D341Med (cell line): ENCODE data around the gene L1TD1.
"Not testable (repeated sequence)": the region's sequence is repeated elsewhere in the genome, so short reads cannot be mapped to it uniquely, and the experiment has no call there.

ENCODE experiments used
- DNase-seq: peaks from one replicate; pipeline ENCODE4 v3.0.0; 2012; ENCODE audit warnings: low spot score

Gene L1TD1

DNA sequence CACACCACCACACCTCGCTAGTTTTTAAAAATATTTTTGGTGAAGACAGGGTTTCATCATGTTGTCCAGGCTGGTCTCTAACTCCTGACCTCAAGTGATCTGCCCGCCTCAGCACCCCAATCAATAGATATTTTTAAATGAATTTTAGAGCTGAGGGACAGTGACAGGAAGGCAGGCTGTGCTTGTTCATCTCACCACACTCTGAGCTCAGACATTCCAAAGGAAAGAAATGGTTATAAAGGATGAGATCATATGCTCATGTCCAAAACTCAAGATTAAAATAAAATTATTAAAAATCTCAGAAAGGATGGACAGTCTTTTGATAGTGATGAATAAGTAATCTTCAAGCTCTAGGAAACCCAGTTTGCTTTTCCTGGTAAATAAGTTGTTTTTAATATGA, 40.9 kb downstream of the L1TD1 start:
- DNase-seq, result no peak

DNA sequence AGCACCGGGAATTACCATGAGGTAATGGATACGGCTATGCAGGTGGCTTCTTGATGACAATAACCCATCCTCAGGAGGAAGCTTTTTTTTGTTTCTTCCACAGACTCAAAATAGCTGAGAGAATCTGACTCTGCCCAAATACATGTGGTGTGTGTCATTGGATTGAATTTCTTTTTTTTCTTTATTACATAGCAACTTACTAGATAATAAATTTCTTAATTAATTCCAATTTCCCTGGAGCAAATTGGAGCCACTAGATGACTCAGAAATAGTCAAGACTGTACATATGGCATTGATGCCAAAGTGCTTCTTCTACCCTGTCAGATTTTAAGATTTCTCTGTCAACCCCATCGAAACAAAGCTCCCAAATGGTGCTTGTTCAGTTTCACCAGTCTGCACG, 42.7 kb downstream of the L1TD1 start:
- DNase-seq, result no peak

DNA sequence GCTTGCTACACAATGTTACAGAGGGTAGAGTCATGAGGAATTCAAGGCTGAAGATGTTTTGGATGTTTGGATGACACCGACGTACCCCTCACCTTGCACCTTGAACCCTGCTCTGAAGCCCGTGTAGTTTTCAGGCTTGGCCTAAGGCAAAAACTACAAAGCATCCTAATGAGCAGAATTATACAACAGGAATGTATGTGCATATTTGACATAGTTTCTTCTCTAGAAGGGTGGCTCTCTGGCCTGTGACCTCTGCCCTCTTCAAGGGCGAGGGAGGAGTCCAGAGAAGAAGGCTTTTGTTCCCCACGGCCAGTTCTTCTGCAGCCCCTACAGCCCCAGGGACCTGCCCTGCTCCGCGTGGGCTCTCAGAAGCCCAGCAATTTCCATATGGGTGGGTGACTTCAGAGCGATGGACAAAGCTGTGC, 43.3 kb downstream of the L1TD1 start:
- no peak for DNase-seq

DNA sequence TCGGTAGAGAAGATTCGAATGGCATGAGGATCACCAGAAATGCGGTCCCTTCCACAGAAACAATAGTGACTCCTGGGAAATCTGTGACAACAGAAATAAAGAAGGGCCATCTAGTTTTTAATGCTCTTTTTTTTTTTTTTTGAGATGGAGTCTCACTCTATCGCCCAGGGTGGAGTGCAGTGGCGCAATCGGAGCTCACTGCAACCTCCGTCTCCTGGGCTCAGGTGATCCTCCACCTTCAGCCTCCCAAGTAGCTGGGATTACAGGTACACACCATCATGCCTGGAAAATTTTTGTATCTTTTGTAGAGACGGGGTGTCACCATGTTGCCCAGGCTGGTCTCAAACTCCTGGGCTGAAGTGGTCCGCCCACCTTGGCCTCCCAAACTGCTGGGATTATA, 43.9 kb downstream of the L1TD1 start:
- DNase-seq, result no peak

DNA sequence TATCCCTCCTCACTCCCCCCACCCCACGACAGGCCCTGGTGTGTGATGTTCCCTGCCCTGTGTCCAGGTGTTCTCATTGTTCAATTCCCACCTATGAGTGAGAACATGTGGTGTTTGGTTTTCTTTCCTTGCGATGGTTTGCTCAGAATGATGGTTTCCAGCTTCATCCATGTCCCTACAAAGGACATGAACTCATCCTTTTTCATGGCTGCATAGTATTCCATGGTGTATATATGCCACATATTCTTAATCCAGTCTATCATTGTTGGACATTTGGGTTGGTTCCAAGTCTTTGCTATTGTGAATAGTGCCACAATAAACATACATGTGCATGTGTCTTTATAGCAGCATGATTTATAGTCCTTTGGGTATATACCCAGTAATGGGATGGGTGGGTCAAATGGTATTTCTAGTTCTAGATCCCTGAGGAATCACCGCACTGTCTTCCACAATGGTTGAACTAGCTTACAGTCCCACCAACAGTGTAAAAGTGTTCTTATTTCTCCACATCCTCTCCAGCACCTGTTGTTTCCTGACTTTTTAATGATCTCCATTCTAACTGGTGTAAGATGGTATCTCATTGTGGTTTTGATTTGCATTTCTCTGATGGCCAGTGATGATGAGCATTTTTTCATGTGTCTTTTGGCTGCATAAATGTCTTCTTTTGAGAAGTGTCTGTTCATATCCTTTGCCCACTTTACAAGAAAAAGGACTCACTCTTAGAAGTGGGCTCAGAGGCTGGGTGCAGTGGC, 45.2 kb downstream of the L1TD1 start:
- DNase-seq, result not testable (repeated sequence)

DNA sequence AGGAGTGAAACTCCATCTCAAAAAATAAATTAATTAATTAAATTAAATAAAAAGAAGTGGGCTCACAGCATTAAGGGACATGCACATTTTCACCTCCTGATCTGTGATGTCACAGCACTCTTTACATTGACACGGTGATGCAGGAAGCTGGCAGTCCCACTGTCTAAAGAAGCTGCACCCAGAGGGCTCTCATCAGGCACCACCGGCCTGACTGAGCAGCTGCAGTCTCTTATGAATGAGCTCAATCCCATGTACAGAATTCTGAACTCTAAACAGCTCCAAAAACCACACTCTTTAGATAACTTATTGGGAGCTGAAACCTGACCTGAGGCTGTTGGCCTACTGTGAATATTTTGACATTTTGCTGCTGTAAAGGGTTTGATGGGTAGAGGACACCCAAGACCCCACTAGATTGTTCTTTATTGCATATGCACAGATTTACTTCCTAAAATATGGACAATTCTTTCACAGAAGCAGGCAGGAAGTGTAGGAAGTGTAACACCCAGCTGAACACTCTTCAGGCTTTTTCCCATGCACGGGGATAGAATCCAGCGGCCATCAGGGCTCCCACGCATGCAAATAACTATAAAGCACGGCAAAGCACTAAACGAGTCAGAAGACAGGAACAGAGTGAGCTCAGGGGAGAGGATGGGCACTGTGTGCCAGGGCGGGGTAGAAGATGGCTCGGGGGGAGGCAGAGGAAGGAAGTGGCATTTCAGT, 46.2 kb downstream of the L1TD1 start:
- no peak for DNase-seq

DNA sequence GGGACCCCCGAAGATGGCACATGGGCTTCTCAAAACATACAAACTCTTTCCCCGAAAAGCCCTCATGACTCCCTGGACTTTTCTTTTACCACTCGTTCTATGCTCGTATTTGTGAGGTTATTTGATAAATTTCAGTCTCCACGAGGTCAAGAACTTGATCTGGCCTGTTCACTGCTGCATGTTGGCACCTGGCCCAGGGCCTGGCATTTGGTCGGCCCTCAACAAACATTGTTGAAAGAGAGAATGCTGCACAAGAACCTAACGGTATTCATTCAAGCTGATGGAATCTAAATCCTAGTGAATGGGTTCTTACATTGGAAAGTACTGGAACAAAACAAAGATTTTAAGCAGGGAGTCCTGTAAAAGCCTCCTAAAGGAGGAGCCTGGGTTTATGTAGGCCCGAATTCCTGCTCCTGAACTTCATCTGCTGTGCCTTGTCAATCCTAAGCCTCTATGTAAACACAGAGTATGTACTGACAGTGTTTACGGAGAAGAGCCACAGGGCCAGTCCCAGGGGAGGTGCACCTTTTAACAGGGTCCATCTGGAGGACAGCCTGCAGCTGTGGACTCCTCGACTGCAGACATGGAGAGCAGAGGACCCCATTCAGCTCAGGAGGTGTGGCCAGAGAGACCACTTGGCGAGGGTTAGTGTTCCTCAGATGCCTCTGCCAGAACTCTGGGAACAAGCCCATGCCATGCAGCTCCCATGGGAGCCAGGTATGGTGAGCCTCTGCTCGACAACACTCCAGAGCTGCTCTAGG, 46.9 kb downstream of the L1TD1 start:
- no peak for DNase-seq

DNA sequence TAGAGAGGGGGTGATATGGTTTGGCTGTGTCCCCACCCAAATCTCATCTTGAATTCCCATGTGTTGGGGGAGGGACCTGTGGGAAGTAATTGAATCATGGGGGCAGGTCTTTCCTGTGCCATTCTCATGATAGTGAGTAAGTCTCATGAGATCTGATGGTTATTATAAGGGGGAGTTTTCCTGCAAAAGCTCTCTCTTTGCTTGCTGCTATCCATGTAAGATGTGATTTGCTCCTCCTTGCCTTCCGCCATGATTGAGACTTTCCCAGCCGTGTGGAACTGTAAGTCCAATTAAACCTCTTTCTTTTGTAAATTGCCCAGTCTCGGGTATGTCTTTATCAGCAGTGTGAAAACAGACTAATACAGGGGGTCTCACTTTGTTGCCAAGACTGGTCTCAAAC, 49.7 kb downstream of the L1TD1 start:
- DNase-seq, result not testable (repeated sequence)

DNA sequence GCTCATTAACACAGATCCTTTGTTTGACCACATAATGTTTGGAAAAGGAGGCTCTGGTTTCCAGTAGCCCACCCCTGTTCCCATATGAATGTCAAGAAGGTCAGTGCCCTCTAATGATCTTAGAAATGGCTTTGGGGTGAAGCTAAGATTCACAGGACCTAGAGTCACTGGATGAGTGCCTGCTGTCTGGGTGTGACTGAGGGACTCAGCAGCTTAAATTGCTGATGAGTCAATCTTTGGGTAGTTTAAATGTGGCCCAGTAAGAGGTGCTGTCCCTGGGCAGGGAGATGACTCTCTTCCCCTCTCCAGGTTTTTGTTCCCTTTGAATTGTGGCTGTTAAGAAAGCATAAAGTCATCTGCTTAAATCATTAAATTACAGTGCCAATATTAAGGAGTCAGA, 50.6 kb downstream of the L1TD1 start:
- no peak for DNase-seq

DNA sequence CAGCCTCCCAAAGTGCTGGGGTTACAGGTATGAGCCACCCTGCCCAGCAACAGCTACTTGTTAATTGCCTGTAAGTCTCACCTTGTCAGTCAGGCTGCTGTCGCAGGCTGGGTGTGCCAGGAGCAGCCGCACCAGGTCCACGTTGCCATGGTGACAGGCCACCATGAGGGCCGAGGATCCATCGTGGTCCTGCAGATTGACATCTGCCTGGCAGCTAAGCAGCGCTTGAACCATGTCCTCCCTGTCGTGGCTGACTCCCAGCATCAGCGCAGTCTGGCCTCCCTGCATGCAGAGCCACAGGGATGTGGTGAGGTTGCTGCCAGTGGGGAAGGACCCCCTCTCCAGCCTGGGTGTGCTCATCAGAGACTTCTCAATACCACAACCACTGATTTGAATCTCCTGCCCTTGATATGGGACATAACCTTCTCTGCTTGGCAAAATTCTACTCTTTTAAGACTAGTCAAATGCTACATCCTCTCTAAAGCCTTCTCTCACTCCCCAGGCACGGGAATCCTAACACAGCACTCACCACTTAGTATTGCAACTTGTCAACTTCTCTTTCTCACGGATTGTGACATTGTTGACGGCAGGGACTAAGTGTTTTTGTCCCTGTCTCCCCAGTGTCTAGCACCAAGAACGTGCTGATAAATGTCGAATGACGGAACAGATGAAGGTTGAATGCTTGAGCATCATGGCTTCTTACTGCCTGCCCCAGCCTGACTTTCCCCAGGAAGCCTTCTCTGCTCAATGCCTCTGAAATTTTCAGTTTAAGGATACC, 52.9 kb downstream of the L1TD1 start:
- no peak for DNase-seq

DNA sequence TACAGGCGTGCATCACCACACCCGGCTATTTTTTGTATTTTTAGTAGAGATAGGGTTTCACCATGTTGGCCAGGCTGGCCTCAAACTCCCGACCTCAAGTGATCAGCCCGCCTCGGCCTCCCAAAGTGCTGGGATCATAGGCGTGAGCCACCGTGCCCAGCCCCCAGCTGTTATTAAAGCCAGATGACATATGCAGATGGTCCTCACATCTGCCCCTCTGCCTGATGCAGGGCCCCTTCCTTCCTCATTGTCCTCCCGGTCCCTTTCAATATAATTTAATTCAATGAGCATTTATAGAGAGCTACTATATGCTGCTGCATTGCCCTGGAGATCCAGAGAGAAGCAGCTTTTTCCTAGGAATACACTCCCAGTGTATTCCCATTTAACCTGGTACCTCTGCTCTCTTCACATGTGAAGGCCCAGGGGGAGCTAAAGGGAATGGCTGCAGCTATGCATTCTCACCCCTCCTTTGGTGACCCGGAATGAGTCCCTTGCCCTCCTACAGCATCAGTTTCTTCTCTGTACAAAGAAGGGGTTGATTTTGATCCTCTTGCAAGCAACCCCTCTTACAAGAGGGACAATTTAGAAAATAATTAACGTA, 55.6 kb downstream of the L1TD1 start:
- no peak for DNase-seq

DNA sequence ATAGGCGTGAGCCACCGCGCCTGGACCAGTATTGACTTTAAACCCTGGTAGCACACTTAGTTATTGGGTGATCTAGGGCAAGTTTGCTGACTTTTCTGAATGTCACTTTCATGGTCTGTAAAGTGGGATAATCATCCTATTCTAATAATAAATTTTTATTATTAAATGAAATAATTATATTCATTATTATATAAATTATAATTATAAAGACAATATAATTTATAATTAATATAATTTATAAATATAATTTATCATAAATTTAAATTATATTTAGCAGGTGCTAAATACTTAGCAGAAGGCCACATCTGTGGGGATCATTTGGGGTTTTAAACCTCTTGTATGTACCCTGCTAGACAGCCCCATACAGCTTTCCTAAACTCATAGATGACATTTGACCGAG, 64.9 kb downstream of the L1TD1 start:
- no peak for DNase-seq

DNA sequence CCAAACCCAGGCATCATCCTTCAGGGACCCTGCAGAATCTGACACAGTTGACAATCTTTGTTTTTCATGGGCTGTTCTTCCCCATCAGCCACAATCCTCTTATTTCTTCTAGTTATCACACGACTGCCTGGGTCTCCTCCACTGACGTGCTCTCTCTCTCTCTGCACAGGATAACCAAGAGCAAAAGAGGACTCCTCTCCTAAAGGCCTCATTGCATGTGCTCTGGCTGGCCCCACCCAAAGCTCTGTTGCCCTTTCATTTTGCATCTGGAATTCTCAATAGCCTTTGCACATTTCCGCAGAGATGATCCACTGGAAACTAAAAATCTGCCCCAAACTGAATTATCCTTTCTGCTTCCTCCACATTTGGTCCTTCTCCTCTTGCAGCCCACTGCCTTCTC, 66.0 kb downstream of the L1TD1 start:
- DNase-seq, result no peak
